HCT116 (cell line): Measurements from ENCODE around the gene RET. TPM values are rescaled to one million over a fixed set of nuclear protein-coding genes. Genes with fewer than 3 reads are reported as not detected.

ENCODE experiments used
- ATAC-seq: fragments of 200-7000 bp; cut with Tn5 transposase; 2 replicates; pipeline ENCODE4 v1.9.1; 2020; ENCODE audit warnings: mild to moderate bottlenecking, moderate library complexity
- BruUV-seq: library from RNA; stranded (reverse); fragments of 400-500 nt; replicated peaks from 2 replicates; lab custom pipeline; 2021; lab: Mats Ljungman, UMichigan
- CTCF ChIA-PET: fragments of 300-600 bp; sonication (Branson Sonifier 250); formaldehyde crosslinking; loops from one replicate; lab custom pipeline; 2021; ENCODE audit warnings: antibody characterized with exemption; lab: Charles Lee
- POLR2A ChIA-PET: fragments of 300-600, 350-600 bp; sonication (Branson Sonifier 250); formaldehyde crosslinking; loops from one replicate; lab custom pipeline; 2021; ENCODE audit warnings: antibody characterized with exemption; lab: Charles Lee
- RAD21 ChIA-PET, 2 experiments: fragments of 300-600 bp; sonication (Branson Sonifier 250); formaldehyde crosslinking; loops; one replicate each; lab custom pipeline; 2023; ENCODE audit warnings: low total read pairs in 2 of 2; ENCODE audit not compliant: uncharacterized antibody in 2 of 2, unreplicated experiment in 2 of 2, low non-redundant PET in 1 of 2; lab: Charles Lee
- DNase-seq: peaks from one replicate; pipeline ENCODE4 v3.0.0-alpha.2; 2010; ENCODE audit warnings: low read depth, low spot score
- H2AFZ ChIP-seq: fragments of 200-600 bp; shearing (Covaris generic), sonication (generic); 2 replicates; pipeline ENCODE4 v1.6.1; 2017; ENCODE audit warnings: low read depth, mixed run types, mixed read lengths, antibody characterized with exemption, low read length; ENCODE audit not compliant: poor library complexity, severe bottlenecking
- H3K27ac ChIP-seq: 2 replicates; pipeline ENCODE4 v1.5.1; 2012; ENCODE audit warnings: low read depth, low read length
- H3K27me3 ChIP-seq: fragments of 200-600 bp; sonication (generic); 2 replicates; pipeline ENCODE4 v1.6.1; 2016; ENCODE audit warnings: mixed run types, low read length, mixed read lengths; ENCODE audit not compliant: insufficient read depth
- H3K36me3 ChIP-seq, 2 experiments: fragments of 200-500 bp in 1 of 2; fragments of 200-600 bp in 1 of 2; sonication (Bioruptor generic) in 1 of 2; sonication (generic) in 1 of 2; 2 replicates each; pipeline versions ENCODE4 v1.5.1 to v1.6.1; 2014 to 2016; ENCODE audit warnings: low read length in 2 of 2, inconsistent platforms in 1 of 2, mixed read lengths in 1 of 2, mixed run types in 1 of 2; ENCODE audit not compliant: insufficient read depth in 2 of 2, control insufficient read depth in 1 of 2
- H3K4me1 ChIP-seq, 2 experiments: fragments of 200-600 bp in 1 of 2; sonication (generic) in 1 of 2; 2 replicates each; pipeline versions ENCODE4 v1.5.1 to v1.6.1; 2012 to 2017; ENCODE audit warnings: low read length in 2 of 2, inconsistent platforms in 1 of 2, mild to moderate bottlenecking in 1 of 2, mixed read lengths in 1 of 2, mixed run types in 1 of 2, moderate library complexity in 1 of 2; ENCODE audit not compliant: insufficient read depth in 2 of 2, control insufficient read depth in 1 of 2
- H3K4me2 ChIP-seq: fragments of 200-600 bp; sonication (generic); 2 replicates; pipeline ENCODE4 v1.6.1; 2017; ENCODE audit warnings: mixed run types, low read length, mixed read lengths
- H3K4me3 ChIP-seq, 2 experiments: fragments of 200-600 bp in 1 of 2; sonication (generic) in 1 of 2; replicated peaks in 1 of 2; 2 replicates each; pipeline ENCODE4 v1.5.1; 2011 to 2016; ENCODE audit warnings: low read length in 2 of 2, control low read depth in 1 of 2, low read depth in 1 of 2, mild to moderate bottlenecking in 1 of 2, mixed read lengths in 1 of 2, mixed run types in 1 of 2
- H3K79me2 ChIP-seq: fragments of 200-600 bp; sonication (generic); 2 replicates; pipeline ENCODE4 v1.6.1; 2017; ENCODE audit warnings: mild to moderate bottlenecking, mixed run types, low read length, moderate library complexity, mixed read lengths; ENCODE audit not compliant: insufficient read depth
- H3K9ac ChIP-seq: fragments of 200-600 bp; sonication (generic); 2 replicates; pipeline ENCODE4 v1.6.1; 2016; ENCODE audit warnings: low read length, mixed read lengths
- H3K9me2 ChIP-seq: fragments of 200-600 bp; sonication (generic), shearing (Covaris generic); 2 replicates; pipeline ENCODE4 v1.6.1; 2017; ENCODE audit warnings: mixed run types, mild to moderate bottlenecking, moderate library complexity; ENCODE audit not compliant: insufficient read depth
- H3K9me3 ChIP-seq, 2 experiments: fragments of 200-500 bp in 1 of 2; fragments of 200-600 bp in 1 of 2; sonication (Bioruptor generic) in 1 of 2; sonication (generic) in 1 of 2; 2 replicates each; pipeline ENCODE4 v1.6.1; 2014 to 2017; ENCODE audit warnings: low read length in 2 of 2, mixed read lengths in 2 of 2, inconsistent platforms in 1 of 2, low read depth in 1 of 2, mild to moderate bottlenecking in 1 of 2, mixed run types in 1 of 2, moderate library complexity in 1 of 2; ENCODE audit not compliant: control insufficient read depth in 1 of 2, insufficient read depth in 1 of 2
- H4K20me1 ChIP-seq: fragments of 200-600 bp; sonication (generic), shearing (Covaris generic); 2 replicates; pipeline ENCODE4 v1.6.1; 2017; ENCODE audit warnings: mixed run types, mild to moderate bottlenecking, moderate library complexity; ENCODE audit not compliant: insufficient read depth
- CTCF ChIP-seq, 3 experiments: fragments of 200-600 bp in 1 of 3; sonication (generic) in 1 of 3; IDR thresholded peaks in 2 of 3; conservative IDR thresholded peaks in 1 of 3; 2 replicates each; pipeline ENCODE4 v1.5.1; 2012 to 2017; ENCODE audit warnings: low read depth in 2 of 3, low read length in 2 of 3, antibody characterized with exemption in 1 of 3, borderline replicate concordance in 1 of 3, control low read depth in 1 of 3, mild to moderate bottlenecking in 1 of 3, mixed read lengths in 1 of 3, mixed run types in 1 of 3, moderate library complexity in 1 of 3; ENCODE audit not compliant: insufficient read depth in 1 of 3
- EGR1 ChIP-seq: IDR thresholded peaks from 2 replicates; pipeline ENCODE4 v1.6.1; 2012; ENCODE audit warnings: low read depth
- EZH2 ChIP-seq: fragments of 200-600 bp; sonication (generic); IDR thresholded peaks from 2 replicates; pipeline ENCODE4 v1.6.1; 2017; ENCODE audit warnings: antibody characterized with exemption, mixed run types
- JUND ChIP-seq: IDR thresholded peaks from 2 replicates; pipeline ENCODE4 v1.6.1; 2012
- POLR2A ChIP-seq: IDR thresholded peaks from 2 replicates; pipeline ENCODE4 v1.7.0; 2011; ENCODE audit warnings: borderline replicate concordance; ENCODE audit not compliant: insufficient read depth, insufficient read length; ENCODE audit errors: extremely low read depth
- POLR2AphosphoS5 ChIP-seq: IDR thresholded peaks from 2 replicates; pipeline ENCODE4 v1.6.1; 2011; ENCODE audit warnings: mild to moderate bottlenecking, low read depth, low read length, moderate library complexity
- RAD21 ChIP-seq: IDR thresholded peaks from 2 replicates; pipeline ENCODE4 v1.6.1; 2012; ENCODE audit warnings: low read depth, mild to moderate bottlenecking
- SP1 ChIP-seq: IDR thresholded peaks from 2 replicates; pipeline ENCODE4 v1.6.1; 2012; ENCODE audit warnings: low read depth
- ZFX ChIP-seq: fragments of 450-650 bp; IDR thresholded peaks from 2 replicates; pipeline ENCODE4 v1.6.1; 2017
- ZNF274 ChIP-seq: fragments of 200-500 bp; sonication (Bioruptor generic); IDR thresholded peaks from 2 replicates; pipeline ENCODE4 v1.6.1; 2014; ENCODE audit warnings: mild to moderate bottlenecking, low read depth, low read length, inconsistent platforms
- intact Hi-C: fragments of 100-400 bp; cut with micrococcal nuclease; formaldehyde crosslinking; loops from 2 replicates; pipeline ENCODE4 v1.10.0; 2022
- total RNA-seq: library from RNA; stranded (reverse); gene quantifications from one replicate; pipeline ENCODE4 v1.2.1, GENCODE V29; 2021; ENCODE audit not compliant: unreplicated experiment
- TF ChIP-seq, protein P1 (sequence below): IDR thresholded peaks from 2 replicates; pipeline ENCODE4 v1.6.1; 2012

Gene RET
- total RNA-seq, 1 experiment from 2014 or later: 5.9 TPM

GRCh38 chr10:43075612-43076003, 1.3 kb upstream of the RET start:
- H3K27me3 ChIP-seq: no peaks in the 10 kb centered on the region
- TF ChIP-seq RAD21 (peak; percentile 28), POLR2A (no peak), POLR2AphosphoS5 (no peak), CTCF (IDR thresholded peaks at IDR 0.05 in 2 of 3, conservative IDR thresholded peaks at IDR 0.05 in 1 of 3; ENCODE audit: borderline replicate concordance in 1 of 3, insufficient read depth in 1 of 3, low read depth in 2 of 3, low read length in 2 of 3) (peak; percentile 4 to 57 (median 53); a peak in 5 of 6 replicates)
- intact Hi-C loops: no loop called here

DNA sequence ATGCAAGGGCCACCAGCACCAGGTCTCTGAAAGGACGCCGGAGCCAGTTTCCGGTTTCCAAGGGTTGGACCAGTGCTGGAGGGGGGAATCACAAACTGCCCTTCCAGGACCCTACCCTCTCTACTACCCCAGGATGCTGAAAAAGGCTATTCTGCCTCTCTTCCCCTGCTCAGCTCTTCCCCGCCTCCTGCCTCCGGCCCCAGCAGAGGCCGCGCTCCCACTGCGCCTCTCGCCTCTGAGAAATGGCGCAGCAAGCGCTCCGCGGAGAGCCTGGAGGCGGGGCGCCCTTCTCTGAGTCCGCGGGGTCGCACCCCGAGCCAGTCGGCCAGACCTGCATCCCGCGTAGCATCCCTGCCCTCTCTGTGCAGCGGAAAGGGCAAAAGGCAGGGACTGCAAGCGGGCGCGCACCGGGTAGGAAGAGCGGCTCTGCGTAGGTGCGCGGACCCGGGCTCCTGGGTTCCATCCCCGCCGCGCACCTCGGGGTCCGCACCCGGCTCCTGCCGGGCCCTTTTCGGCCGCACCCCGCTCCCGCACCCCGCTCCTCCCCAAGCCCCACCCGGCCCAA, 476 bp upstream of the RET start:
- CTCF ChIA-PET: interaction anchor here (1.4 kb wide), 1 partner anchor 209 kb away, joined by 8 read pairs; no protein-coding TSS in a partner anchor
- Histone ChIP-seq H2AFZ (no peak overlapping the region), H4K20me1 (no peaks in the 10 kb centered on the region), H3K9me2 (no peaks in the 10 kb centered on the region), H3K4me3 (peak overlapping the region; percentile 39 to 64), H3K36me3 (no peaks in the 10 kb centered on the region), H3K9me3 (no peaks in the 10 kb centered on the region), H3K27me3 (no peaks in the 10 kb centered on the region), H3K27ac (no peak overlapping the region), H3K4me2 (peak overlapping the region; percentile 68), H3K79me2 (no peaks in the 10 kb centered on the region), H3K9ac (no peak overlapping the region), H3K4me1 (peaks cover 12 to 19% of the 10 kb centered on the region in 2 experiments; a peak in 2 of 4 replicates)
- TF ChIP-seq ZNF274: no peak
- no peak for TF ChIP-seq POLR2A
- TF ChIP-seq ZFX: no peak
- no peak for TF ChIP-seq EGR1
- no peak for TF ChIP-seq JUND
- TF ChIP-seq SP1: no peak
- TF ChIP-seq, protein P1, sequence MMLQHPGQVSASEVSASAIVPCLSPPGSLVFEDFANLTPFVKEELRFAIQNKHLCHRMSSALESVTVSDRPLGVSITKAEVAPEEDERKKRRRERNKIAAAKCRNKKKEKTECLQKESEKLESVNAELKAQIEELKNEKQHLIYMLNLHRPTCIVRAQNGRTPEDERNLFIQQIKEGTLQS: no peak
- TF ChIP-seq EZH2: no peak
- intact Hi-C loops: no loop called here
- BruUV-seq: no TSS peak
- RAD21 ChIA-PET: interaction anchor here in 1 of 2 experiments (1.2 kb wide), 1 partner anchor 209 kb away, joined by 3 read pairs; no protein-coding TSS in a partner anchor
- peak; percentile 42 for ATAC-seq
- POLR2A ChIA-PET: no interaction called here
- DNase-seq: no peak

More at GRCh38 chr10:43075612-43076003, 1.3 kb upstream of the RET start:
- Histone ChIP-seq H3K27ac (no peak overlapping the region), H3K79me2 (no peaks in the 10 kb centered on the region), H2AFZ (no peak overlapping the region), H3K9me2 (no peaks in the 10 kb centered on the region), H3K4me2 (no peak overlapping the region; the same call in 1 of the 2 replicates), H3K9me3 (no peaks in the 10 kb centered on the region), H4K20me1 (no peaks in the 10 kb centered on the region), H3K4me1 (peaks cover 12 to 19% of the 10 kb centered on the region in 2 experiments; a peak in 2 of 4 replicates), H3K36me3 (no peaks in the 10 kb centered on the region), H3K9ac (no peak overlapping the region), H3K4me3 (no peak overlapping the region)
- ChIA-PET RAD21 (interaction anchor here in 1 of 2 experiments (1.2 kb wide), 1 partner anchor 208 kb away, joined by 3 read pairs; no protein-coding TSS in a partner anchor), POLR2A (no interaction called here), CTCF (interaction anchor here (0.7 to 1.4 kb wide), 3 partner anchors 11 to 210 kb away, joined by 3 to 8 read pairs (median 4); no protein-coding TSS in a partner anchor)
- DNase-seq (peak; percentile 19), ATAC-seq (peak; percentile 62)
- no TSS peak for BruUV-seq
